Measurements from ENCODE around the gene PCED1B. TPM values are rescaled to one million over a fixed set of nuclear protein-coding genes. Genes with fewer than 3 reads are reported as not detected.

Gene PCED1B
- total RNA-seq, 1 experiment from 2014 or later: 4.2 TPM

DNA sequence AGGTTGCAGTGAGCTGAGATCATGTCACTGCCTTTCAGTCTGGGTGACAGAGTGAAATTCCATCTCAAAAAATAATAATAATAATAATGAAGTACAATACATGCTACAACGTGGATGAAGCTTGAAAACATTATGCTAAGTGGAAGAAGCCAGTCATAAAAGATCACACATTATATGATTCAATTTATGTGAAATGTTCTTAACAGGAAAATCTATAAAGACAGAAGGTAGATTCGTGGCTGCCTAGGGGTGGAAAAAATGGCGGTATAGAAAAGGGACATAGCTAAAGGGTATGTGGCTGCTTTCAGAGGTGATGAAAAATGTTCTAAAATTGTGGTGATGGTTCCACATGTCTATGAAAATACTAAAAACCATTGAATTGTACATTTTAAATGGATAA is 41.3 kb downstream of the PCED1B start:
- DNase-seq (ENCODE audit: low read depth): no peak

DNA sequence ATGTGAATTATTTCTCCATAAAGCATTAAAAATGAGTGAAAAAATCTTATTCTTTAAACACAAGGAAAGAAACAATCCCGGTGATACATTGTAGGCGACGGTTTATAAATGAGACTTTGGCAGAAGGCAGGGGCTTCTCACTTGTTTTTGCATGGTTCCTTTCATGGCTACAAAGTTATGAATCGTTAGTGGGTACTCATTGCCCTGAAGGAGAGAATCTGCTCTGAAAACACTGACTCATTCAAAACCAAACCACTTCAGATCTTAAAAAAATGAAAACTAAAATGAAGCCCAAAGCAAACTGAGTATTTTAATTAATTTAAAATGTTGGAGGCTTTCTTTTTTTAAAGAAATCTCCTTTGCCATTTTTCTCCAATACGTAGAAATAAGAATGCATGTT is 41.7 kb downstream of the PCED1B start:
- DNase-seq (ENCODE audit: low read depth): peak; percentile 82

DNA sequence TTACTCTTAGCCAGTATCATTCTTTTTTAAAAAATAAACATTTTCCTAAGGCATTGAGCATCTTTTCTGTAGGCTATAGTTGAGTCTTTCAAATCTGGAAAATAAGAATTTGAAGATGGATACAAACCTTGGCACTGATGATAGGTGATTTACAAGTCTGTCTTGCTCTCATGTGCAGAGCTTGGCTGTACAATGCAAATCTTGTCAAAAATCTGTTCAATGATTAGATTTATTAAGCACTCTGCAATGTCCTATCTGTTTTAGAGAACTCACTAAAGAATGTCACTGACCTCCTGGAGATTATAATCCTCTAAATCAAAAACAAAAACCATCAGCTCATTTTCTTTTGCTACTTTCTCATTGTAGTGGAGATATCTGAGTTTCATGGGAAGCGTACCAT is 43.2 kb downstream of the PCED1B start:
- DNase-seq (ENCODE audit: low read depth): no peak

DNA sequence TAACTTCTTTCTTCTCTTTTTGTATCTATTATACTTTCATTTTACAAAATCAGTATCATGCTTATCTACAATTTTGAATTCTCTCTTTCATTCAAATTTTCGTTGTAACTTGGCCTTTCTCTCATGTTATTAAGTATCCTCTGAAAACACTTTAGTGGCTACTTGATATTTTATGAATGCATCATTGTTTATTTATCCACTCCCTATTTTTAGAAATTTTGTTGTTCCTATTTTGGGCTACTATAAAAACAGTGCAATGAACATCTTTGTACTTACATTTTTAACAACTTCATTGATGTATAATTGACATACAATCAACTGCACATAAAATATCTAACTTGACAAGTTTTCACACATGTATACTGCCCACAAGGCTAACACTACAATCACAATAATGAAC is 44.3 kb downstream of the PCED1B start:
- no peak for DNase-seq (ENCODE audit: low read depth)

DNA sequence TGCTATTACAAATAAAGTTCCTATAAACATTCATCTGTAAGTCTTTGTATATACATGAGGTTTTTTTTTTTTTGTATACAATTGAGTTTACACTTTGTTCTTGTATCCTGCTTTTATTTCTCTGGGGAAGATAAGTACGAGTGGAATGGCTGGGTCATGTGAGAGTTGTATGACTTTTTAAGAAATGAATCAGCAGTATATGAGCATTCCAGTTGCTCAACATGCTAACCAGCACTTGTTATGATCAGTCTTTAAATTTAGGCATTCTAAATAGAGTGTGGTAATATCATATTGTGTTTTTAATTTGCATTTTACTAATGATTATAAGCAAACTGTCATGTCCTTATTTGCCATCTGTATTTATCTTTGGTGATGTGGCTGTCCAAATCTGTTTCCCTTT is 45.0 kb downstream of the PCED1B start:
- peak; percentile 24 for DNase-seq (ENCODE audit: low read depth)

DNA sequence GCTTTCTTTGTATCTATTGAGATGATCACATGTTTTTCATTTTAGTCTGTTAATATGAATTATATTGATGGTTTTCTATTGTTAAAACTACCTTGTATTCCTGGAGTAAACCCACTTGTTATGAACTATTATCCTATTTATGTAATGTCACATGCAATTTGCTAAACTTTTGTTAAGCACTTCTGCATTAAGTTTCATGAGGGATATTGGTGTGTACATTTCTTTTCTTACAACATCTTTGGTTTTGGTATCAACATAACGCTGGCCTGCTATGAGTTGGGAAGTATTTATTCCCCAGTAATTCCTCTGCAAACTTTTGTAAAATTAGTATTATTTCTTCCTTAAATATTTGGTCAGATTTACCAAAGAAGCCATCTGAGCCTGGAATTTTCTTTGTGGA is 46.8 kb downstream of the PCED1B start:
- no peak for DNase-seq (ENCODE audit: low read depth)

DNA sequence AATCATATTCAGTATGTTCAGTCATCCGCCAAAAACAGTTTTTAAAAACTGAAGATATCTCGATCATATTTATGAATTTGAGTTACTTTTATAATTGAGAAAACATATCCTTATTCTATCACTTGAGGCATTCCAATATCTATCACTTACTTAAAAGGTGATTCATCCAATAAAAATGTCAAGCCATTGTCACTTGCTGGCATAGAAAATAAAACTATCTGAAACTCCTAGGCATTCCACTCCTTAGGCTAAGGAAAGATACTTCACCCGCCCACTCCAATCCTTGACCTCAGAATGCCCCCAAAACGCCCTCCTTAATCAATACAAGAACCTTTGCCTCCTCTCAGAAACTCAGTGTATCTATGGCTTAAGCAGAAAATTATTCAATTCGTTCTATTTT is 51.6 kb downstream of the PCED1B start:
- DNase-seq (ENCODE audit: low read depth): peak; percentile 24

DNA sequence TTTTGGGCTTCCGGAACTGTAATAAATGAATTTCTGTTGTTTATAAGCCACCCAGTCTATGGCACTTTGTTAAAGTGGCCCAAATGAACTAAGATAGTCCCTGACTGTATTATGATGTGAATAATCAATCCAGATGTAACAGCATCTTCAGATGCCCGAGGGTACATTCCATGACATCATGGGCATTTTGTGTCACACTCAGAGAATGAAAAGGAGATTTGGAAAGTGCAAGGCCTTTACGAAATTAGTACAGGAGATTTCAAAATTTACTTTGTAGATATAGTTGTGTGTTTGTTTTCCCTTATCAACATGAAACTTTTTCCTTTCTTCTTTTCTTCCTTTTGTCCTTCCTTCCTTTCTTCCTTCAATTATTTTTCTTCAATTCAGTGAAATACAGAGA is 54.6 kb downstream of the PCED1B start:
- DNase-seq (ENCODE audit: low read depth): peak; percentile 63

DNA sequence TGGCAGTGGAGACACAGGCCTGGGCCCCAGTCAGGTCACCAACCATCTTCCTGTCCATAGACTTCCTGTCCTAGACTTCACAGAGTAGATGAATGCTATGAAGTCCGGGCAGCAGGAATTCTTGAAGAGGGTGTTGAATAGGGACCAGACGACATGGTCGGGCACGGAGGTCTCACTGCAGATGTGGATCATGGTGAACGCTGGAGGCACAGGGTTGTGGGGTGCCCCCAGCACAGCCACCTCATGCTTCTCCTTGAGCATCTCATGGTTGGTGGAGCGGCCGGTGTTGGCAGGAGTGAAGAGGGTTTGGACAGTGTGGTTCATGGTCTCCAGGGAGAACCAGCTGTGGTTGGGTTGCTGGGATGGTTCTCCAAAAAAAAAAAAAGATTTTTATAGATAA is 56.2 kb downstream of the PCED1B start:
- DNase-seq (ENCODE audit: low read depth): no peak

DNA sequence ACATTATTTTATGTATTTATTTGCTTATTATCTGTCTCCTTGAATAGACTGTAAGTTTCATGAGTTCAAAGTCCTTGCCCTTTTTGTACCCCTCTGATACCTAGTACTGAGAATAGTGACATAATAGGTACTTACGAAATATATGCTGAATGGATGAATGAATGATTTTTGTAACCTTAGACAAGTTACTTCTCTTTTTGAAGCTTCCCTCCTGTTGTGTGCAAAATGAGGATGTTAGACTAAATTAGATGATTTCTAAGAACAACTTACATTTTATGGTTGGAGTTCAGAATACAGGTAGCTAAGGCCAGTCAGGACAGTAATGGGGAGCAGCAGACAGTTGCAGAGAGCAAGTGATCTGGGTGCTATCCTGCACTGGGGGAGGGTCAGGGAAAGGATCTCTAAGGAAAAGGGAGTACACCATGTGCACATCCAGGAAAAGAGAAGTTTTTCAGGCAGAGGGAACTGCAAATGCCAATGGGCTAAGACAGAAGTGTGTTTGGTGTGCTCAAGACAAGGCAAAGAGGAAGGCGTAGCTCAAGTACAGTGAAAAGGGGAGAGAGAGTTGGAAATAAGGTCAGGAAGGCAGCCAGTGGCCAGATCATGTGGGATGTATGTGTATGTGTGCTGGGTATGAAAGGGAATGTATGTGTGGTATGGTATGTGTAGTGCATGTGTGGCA is 59.7 kb downstream of the PCED1B start:
- DNase-seq (ENCODE audit: low read depth): no peak

DNA sequence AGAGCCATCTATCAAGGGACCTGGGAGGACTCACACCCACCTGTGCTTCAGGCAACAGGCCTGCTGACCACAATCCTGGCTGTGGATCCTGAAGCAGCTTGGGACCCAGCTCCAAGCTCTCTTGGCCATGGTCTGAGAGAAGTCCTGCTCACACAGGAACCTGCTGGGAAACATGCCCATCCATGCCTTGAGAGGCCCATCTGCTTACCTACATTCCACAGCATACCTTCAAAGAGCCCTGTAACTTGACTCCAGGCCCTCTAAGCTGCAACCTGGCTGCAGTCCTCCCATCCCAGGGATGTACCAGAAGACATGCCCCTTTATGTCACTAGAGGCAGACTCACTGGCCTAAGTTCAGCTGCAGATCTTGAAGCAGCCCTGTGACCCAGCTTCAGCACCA is 62.0 kb downstream of the PCED1B start:
- no peak for DNase-seq (ENCODE audit: low read depth)

DNA sequence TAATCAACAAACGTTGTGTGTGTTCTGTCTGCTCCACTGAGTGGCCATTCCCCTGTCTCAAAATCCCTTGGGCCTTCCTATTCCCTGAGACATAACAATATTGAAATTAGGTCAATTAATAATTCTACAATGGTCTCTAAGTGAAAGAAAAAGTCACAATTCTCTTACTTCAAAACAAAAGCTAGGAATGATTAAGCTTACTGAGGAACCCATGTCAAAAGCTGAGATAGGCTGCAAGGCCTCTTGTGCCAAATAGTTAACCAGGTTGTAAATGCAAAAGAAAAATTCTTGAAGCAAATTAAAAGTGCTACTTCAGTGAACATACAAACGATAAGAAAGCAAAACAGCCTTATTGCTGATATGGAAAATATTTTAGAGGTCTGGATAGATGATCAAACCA is 65.3 kb downstream of the PCED1B start:
- no peak for DNase-seq (ENCODE audit: low read depth)

DNA sequence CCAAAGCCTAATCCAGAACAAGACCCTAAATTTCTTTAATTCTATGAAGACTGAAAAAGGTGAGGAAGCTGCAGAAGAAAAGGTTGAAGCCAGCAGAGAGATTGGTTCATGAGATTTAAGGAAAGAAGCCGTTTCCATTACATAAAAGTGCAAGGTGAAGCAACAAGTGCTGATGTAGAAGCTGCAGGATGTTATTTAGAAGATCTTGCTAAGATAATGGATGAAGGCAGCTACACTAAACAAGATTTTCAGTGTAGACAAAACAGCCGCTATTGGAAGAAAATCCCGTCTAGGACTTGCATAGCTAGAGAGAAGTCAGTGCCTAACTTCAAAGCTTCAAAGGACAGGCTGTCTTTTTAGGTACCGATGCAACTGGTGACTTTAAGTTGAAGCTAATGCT is 65.8 kb downstream of the PCED1B start:
- no peak for DNase-seq (ENCODE audit: low read depth)

DNA sequence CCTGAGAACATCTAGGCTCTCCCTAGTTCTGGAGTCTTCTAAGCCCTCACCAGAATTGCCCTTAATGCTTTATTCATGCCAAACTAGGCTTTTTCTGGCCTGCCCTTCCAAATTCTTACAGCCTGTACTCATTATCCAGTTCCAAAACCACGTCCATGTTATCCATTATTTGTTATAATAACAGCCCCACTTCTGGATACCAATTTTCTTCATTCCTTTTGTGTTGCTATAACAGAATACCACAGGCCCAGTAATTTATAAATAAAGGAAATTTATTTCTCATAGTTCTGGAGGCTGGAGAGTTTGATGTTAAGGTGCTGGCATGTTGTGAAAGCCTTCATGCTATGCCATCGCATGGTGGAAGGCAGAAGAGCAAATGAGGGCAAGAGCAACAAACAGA is 68.3 kb downstream of the PCED1B start:
- no peak for DNase-seq (ENCODE audit: low read depth)

DNA sequence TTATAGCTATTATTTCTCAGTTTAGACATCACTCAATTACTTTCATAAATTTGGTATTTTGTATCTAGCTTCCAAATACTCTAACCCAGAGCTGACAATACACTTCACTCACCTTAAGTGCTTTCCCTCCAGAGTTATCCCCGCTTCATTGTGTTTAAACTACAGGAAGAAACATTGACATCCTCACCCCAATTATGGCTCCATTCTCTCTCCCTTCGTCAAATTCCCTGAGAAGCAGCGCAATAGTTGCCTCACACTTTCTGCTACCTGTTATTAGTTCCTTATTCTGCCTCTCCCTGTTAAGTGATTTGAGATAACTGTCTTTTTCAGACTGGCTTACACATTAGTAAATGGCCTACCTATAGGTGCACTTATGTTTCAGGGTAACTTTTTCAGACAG is 69.7 kb downstream of the PCED1B start:
- no peak for DNase-seq (ENCODE audit: low read depth)

DNA sequence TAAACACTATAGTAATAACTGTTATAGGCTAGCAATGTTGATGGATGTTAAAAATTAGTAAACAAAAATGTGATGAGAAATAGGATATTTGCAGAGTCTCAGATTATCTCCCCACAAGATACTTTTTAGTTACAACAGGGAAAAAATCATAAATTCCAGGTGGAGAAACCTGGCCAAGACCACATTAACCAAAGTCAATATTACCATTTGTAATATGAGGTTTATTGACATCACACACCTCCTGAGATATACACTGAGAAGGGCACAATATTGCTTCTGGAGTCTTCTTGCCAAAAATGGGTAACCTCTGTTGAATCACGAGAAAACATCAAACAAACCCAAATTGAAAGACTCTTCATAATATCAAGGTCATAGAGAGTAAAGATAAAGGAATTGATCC is 72.7 kb downstream of the PCED1B start:
- DNase-seq (ENCODE audit: low read depth): no peak

DNA sequence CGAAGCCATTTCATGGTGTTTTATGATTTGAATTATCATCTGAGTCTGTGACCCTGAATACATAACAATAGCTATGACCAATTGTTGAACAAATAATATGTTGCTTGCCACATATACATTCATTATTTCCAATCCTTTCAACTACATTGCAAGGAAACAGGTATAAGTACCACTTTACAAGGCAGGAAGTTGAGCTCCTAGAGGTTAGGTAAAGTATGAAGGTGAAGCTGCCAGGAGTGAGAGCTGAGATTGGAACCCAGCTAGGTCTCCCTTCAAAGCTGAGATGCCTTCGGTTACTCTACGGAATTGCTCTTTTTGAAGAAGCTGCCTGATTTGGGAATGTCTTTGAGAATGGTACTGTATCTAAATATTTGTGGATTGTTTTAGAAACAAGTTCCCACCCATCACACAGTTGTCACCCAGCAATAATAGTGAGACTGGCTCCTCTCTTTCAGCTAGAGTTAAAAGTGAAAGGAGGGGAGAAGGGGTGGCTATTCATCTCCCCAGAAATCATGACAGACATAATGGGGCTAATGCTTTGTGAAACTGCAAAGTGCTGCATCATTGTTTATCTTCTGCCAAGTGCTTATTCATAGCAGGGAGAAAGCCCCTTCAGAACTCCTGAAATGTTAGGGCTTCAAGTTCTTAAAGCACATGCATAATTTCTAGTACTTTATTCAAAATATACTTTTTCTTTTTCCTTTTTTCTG is 76.2 kb downstream of the PCED1B start:
- DNase-seq (ENCODE audit: low read depth): peak; percentile 23

DNA sequence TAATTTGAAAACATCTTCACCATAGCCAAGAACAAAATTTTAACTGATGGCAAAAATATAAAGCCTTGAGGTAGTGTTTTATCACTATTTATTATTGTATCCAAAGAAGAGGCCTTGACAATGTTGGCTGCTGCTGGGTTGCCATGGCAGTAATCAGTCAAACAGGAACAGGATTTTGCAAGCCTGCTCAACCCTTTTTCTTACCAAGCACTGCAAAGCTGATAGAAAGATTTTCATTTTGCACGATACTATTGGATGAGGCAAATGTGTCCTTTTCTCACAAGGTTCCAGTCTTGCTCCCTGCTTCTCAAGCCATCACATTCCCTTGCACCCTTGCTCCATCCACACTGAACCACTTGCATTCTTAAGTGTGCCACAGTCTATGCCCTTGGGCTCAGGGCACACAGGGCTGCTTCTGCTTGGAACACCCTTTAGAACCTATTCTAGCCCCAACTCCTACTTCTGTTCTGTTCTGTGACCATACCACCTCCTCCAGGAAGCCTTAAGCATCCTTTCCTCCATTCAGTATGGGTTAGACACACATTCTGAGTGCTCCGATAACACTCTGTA is 76.8 kb downstream of the PCED1B start:
- DNase-seq (ENCODE audit: low read depth): peak; percentile 24

DNA sequence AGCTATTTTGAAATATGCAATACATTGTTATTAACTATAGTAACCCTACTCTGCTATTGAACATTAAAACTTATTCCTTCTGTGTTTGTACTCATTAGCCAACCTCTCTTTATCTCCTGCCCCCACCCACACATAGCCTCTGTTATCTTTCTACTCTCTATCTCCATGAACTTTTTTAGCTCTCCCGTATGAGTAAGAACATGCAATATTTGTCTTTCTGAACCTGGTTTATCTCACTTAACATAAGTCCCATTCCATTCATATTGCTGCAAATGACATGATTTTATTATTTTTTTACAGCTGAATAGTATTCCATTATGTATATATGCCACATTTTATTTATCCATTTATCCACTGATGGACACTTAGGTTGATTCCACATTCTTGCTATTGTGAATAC is 79.4 kb downstream of the PCED1B start:
- DNase-seq (ENCODE audit: low read depth): no peak

DNA sequence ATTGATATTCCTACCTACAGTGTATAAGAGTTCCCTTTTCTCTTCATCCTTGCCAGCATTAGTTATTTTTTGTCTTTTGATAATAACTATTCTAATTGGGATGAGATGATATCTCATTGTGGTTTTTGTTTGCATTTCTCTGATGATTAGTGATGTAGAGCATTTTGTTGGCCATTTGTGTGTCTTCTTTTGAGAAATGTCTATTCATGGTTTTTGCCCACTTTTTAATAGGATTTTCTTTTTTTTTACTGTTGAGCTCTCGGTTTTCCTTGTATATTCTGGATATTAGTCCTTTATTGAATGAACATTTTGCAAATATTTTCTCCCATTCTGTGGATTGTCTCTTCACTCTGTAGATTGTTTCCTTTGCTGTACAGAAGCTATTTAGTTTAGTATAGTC is 79.9 kb downstream of the PCED1B start:
- no peak for DNase-seq (ENCODE audit: low read depth)

DNA sequence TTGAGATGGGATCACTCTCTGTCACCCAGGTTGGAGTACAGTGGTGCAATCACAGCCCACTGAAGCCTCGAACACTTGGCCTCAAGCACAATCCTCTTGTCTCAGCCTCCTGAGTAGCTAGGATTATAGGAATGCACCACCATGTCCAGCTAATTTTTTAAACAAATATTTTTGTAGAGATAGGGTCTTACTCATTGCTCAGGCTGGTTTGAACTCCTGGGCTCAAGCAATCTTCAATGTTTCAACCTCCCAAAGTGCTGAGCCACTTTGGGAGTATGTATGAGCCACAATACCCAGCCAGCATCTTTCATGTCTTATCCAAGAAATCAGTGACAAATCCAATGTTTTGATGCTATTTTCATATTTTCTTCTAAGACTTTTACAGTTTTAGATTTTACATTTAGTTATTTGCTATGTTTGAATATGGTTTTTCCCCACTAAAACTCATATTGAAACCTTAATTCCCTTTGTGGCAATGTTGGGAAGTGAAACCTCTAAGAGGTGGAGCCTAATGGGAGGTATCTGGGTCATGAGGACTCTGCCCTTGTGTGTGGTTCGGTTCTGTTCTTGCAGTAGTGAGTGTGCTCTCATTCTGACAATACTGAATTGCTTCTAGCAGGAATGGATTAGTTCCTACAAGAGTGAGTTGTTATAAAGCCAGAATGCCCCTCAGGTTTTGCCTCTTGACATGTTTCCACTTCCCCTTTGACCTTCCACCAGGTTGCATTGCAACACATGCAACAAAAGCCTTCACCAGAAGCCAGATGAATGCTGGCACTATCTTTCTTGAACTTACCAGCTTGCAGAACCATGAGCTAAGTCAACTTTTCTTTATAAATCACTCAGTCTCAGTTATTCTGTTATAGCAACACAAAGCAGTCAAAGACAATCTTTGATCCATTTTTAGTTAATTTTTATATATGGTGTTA is 81.2 kb downstream of the PCED1B start:
- no peak for DNase-seq (ENCODE audit: low read depth)

DNA sequence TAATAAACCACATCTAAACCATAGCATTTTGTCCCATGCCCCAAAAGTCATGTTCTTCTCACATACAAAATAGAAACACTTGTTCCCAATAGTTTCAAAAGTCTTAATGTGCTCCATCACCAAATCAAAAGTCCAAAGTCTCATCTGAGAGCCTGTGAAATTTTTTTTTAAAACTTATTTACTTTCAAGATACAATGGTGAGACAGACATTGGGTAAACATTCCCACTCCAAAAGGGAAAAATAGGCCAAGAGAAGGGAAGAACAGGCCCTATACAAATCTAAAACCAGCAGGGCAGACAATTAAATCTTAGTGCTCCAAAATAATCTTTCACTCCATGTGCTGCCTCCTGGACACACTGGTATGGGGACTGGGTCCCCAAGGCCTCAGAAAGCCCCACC is 84.7 kb downstream of the PCED1B start:
- no peak for DNase-seq (ENCODE audit: low read depth)
